Activated CD4-positive, alpha-beta T cell treated with anti-CD3 and anti-CD28 coated beads for 48 hours (primary cell): ENCODE results near the gene ATP10A.

Source experiments
- DNase-seq: peaks from one replicate; pipeline ENCODE4 v3.0.0-alpha.2; 2020

Gene ATP10A

DNA sequence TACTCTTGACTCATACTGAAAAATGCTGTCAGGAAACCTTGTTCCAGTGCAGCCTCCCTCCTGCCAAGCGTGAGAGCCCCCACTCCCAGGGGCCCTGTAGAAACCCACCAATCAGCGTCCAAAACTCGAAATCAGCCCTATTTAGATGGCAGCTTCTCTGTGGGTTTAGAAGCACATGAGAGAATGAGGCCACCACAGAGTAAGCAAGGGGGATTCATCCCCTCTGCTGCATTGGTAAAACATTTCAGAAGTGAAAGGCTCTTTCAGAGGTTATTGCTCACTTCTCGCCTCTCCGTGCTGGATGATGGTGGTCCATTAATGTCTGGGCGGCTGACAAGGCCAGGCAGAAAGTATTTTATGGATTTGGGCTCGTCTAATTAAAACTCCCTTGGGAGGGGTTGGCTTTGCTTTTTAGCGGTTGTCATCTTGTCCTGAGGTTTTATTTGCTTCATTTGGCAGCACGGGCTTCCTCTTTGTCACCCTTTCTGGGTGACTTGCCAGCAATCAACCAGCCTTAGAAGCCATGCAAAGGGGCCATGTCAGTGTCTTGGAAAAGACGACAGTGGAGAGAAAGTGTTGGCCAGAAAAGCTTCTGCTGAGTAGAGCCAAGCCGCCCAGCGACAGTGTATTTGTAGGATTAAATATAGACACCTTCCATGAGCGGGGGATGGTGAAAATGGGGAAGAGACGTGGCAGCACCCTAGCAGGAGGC, 145.5 kb downstream of the ATP10A start:
- DNase-seq, result no peak

DNA sequence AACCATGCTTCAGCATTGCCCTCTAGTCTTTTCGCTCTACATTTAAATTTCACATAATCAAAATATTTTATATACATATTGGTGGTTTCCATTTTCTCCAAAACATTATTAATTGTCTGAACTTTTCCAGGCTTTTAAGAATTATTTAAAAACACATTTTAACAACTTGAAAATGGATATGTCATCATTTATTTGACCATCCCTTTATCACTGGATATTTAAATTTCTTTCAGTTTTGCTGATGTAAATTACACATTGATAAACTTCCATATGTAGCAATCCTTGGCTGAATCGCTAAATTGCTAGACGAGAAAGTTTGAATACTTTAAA, 146.0 kb downstream of the ATP10A start:
- no peak for DNase-seq

DNA sequence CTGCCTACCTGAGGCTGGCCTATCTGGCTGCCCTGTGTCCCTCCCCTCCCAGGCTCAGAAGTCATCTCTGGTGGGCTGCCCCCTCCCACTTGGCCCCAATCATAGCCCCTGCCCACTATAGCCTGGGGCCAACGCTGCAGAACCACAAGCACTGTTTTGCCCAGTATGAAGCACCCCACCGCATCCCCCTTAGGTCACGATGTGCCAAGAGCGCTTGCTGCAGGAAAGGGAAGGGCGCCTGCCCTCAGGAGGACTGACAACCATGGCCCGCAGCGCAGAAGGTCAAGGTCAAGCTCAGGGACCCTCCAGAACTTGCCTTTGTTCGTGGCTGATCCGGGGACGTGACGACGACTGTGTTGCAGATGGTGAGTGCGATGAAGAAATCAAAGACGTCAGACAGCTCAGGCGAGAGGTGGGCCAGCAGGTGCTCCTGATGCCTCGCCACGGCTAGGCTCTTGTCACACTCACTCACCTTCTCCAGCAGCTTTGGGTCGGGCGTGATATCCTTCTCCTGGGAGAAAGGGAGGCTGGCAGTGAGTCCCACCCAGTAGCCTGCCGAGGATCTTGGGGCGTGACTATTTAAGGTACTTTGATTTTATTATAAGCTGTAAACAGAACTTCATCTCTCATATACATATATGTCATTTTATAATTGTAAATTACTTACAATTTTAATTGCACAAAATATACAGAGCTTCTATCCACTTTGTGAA, 146.6 kb downstream of the ATP10A start:
- DNase-seq, result no peak

DNA sequence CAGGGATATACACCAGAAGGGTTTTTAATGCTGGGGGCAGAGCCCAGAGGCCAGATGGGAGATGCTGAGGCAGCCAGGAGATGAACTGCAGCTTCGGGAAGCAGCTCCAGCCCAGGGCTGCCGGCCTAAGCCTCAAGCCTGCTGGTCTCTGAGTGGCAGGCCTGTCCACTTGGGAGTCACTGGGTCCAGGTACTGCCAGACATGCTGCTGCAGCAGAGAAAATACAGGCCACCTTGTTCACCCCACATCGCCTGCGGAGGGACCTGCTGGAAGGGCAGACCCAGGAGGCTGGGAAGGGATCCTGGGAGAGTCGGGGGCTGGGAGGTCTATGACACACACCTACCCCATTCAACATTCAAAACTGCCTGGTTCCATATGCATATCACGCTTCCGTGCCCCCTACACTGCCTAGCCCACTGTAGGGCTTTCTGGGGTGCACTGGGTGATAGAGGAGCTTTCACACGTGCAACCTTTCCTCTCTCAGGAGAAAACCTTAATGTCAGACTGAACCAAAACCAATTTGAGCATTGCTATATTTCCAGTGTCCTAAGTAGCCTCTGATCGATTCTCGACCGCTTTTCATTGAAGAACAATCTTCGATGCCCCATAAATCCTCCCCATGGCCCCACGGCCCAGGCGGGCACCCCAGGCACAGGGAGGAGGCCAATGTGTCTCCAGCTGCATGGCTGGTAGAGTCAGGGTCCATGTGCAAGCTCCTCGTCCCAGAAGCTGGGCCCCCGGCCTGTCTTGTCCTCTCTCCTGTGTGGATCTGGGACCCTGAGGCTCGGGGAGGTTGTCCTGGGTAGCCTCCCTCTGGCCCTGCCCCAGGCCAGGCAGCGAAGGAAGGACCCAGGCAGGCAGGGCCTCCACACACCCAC, 147.4 kb downstream of the ATP10A start:
- DNase-seq, result no peak

DNA sequence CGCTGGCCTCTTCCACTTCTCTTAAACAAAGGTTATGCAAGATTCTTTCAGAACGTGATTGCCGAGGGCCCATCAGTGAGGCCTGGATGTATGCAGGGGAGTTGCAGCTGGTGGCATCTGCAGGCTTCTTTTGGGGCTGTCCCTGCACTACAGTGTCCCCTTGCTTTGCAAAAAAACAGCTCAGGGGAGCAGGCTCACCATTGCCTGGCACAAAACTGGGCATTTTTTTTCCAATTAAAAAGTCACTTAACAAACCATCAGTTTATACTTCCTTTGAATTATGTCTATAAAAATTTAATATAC, 148.6 kb downstream of the ATP10A start:
- DNase-seq, result no peak

DNA sequence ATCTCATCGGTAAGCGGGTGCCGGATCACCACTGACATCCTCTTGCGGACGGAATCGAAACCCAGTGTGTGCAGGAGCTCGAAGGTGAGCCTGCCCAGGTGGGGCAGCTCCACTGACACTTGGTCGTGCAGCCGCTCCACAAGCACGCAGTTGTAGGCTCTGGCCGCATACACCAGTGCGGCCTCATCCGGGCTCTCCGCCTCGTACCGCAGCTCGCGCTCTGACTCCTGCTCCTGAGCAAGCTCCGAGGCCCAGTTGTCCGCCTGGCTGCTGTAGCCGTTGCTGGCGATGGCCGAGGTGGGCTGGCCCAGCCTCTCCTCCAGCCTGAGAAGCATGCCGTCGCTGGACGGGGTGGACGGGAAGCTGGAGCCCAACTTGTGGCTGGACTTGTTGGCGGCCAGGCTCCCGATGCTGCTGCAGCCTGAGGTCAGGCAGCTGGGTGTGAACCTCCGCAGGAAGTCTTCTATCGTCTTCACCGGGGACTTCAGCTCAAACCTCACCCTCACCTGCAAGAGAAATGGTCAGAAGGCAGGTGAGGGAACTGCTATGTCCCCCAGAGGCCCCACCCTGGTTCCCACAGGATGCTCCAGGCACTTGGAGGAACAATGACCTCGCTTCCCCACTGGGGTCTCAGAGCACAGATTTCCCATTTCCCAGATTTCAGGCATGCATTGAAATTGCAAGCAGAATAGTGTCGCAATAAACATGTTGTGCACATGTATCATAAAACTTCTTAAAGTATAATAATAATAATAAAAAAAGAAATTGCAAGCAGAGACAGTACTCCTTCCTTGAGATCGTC, 149.2 kb downstream of the ATP10A start:
- DNase-seq, result no peak

DNA sequence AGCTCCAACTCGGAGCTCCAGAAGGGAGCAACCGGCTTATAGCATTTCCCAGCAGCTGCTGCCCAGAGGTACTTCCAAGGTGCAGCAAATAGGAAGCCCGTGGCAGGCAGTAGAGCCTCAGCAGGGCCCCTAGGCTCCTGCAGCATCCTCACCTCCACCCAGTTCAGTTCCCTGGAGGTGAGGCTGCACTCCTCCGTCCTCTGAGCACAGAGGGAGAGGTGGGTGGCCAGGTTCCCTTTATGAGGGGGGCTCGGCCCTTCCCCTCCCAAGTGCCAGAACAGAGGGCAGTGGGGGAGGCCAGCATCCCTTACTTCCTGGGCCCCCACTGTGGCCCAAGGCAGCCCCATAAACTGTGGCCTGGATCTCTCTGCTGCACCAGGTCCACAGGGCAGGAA, 150.2 kb downstream of the ATP10A start:
- DNase-seq, result no peak

DNA sequence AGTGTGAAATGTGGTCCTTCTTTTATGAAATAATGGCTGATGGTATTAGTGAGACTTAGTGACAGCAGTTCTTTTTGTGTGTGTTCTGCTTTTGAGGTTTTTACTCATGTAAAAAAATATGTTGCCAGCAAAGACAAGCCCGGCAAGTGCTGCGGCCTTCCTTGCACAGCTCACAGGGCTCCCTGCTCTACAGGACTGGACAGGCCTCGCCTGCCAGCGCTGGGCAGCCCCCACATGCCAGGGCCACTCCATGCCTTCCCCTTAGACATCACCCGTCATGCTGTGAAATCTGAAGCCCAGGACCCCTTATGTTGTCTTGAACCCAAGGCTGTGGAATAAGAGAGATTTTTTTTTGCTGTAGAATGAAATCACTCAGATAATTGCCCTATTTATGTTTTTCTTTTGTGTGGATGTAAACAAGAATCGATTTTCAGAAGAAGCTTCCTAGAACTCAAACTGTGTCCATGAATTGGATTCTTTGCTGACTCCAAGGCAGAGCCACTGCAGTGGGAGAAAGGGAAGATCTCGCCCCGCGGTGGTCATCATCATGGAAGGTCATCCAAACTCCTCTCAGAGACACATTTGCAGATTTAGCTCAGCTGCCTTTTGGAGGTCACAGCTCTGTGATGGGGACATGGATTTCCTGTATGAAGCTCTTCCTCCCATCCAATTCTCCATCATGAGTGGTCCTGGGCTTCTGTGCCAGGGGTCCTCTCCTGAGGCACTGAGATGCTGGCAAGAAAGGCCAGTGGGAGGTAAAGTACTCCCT, 150.8 kb downstream of the ATP10A start:
- DNase-seq, result no peak

DNA sequence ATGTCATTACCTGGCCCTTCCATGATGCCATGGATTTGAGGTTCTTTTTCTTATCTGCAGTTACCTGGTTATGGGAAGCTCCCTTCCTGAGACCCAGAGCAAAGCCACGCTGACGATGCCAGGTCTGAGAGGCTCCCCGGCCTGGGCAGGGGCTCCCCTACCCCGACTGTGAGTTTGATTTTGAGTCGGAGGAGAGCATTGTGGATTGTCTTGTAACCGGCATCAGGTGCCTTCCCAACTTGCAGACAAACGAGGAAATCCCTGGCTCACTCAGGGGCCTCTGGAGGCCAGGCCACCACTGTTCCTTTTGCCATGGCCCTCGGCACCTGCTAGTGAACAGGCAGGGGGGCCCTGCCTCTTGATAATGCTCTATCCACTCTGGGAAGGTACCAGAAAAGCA, 151.4 kb downstream of the ATP10A start:
- DNase-seq, result no peak

DNA sequence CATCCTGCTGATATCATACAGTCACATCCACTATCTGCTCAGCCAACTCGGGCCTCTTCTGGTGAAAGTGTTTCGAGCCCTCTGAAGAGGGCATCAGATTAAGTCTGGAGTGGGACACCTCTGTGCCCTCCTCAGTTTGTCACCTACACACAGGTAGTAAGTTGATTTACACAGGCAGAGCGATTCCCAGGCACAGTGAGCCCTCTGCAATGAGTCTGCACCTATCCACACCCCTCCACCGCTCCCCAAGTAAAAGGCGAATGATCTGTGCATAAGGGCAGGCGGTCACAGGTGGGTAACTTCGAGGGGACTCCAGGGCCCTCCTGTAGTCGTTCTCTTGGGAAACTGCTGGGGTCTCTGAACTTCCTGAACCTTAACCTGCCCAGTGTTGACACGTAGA, 152.0 kb downstream of the ATP10A start:
- DNase-seq, result no peak

DNA sequence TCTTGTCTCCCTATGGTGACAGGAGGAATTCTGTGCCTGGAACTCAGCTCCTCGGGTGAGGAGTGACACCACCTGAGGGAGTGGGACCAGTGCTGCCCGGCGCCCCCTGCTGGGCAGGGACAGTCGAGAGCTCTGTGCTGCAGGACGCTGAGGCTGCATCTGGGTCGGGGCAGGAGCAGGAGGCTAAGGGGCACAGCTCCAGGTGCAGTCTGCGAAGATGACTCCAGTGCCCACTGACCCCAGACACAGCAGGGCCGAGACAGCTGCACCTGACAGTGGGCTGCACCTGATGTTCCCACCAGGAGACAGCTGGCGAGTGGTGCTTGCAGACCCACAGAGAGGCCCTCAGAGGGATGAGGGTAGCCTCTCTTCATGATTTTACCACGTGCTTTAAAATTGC, 152.9 kb downstream of the ATP10A start:
- peak; percentile 71 for DNase-seq

DNA sequence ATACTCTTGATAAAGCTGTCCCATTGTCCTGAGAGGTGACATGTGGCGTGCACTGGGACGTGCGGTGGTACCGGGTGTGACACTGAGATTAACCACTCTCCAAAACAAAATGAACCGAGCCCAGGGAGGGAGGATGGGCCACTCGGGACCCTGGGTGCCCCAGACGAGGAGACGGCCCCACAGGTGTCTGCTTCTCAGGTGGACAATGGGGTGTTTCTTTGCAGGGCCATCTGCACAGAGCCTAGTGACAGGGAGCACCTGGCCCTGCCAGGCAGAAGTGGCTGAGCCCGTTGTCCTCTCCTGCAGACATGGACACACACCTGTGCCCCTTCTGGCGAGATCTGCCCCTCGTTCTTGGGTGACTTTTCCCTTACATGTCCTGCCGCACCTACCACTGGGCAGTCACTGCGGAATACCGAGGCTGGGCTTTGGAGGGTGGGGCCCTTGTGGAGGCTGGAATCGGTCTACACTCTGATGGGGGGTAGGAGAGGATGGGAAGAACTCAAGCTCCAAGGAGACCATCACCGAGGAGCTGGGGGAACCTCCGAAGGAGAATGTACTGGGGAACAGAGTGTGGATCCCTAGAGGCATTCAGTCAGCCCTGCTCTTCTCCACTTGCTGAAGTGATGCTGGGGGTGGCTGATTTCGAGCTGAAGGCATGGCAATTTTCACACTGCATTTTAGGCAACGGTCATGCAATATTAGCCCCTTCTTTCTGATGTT, 153.5 kb downstream of the ATP10A start:
- DNase-seq, result no peak

DNA sequence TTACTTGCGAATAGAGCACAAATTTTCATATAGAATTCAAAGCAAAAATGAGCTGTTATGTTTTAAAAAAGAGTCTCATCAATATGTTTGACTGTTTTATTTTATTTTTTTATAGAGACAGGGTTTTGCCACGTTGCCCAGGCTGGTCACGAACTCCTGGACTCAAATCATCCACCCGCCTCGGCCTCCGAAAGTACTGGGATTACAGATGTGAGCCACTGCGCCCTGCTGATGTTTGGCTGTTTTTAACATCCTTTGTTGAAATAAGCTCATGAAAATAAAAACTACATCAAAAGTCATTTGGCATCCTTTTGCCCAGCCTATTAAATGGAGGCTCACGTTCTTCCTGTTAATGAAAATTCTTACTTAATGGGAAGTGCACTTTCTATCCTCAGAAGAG, 154.7 kb downstream of the ATP10A start:
- no peak for DNase-seq

DNA sequence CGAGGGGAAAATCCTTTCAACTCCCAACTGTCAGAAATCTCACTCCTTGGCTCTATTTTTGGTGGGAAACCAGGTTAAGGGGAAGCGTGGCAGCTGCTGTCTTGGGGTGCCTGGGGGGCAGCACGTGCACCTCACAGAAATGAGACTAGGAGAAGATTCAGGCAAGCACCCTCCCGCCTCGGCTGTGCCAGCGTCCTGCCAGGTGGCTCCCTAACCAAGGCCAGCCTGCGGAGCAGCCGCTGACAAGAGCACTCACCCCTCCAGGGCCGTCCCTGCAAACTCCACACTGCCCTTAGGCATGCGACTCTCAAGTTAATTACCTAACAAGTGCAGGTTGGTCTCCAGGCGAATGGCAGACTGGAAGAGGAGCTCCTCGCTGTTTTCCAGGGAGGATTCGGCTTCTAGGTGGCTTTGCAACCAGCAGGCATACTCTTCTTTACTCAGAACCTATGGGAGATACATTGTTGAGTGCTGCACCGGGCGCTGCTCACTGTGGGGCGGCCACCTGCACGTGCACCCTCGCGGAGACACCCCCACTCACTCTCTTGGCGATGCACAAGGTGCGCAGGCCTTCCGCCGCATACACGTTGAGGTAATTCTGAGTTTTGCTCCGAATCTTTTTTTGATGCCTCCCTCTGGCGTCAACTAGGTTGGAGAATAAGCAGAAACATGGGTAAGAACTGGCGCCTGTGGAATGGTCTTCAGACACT, 155.3 kb downstream of the ATP10A start:
- no peak for DNase-seq

DNA sequence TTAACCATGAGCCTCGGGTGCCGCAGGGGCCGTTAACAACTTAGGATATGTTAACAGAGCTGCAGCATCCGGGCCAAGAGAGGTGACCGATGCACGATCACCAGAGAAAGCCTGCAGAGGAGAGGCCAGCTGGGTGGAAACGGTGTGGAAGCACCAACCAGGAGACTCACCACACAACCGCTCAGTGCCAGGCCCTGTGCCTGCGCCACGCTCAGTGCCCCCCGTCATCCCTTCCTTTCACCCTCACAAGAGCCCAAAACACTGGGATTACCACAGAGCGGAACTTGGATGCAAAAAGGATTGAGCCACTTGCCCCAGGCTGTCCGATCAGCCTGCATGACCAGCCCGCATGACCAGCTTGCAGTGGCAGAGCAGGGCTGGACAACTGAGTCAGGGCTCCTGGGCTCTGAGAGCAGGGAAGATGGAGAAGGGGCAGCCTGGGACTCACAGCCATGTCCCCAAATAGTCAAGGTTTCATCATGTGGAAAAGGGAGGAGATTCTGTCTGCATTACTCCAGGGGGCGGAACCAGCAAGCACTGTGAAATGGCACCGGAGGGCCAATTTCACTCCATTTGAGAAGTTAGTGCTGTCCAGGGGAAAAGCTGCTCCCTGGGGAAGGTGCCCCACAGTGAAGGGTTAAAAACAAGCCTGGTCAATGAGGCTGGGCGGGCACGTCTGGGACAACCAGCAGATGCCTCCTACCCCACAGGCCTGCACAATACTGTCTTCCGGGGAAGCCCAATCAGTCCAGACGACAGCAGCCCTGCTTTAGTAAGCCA, 156.8 kb downstream of the ATP10A start:
- no peak for DNase-seq

DNA sequence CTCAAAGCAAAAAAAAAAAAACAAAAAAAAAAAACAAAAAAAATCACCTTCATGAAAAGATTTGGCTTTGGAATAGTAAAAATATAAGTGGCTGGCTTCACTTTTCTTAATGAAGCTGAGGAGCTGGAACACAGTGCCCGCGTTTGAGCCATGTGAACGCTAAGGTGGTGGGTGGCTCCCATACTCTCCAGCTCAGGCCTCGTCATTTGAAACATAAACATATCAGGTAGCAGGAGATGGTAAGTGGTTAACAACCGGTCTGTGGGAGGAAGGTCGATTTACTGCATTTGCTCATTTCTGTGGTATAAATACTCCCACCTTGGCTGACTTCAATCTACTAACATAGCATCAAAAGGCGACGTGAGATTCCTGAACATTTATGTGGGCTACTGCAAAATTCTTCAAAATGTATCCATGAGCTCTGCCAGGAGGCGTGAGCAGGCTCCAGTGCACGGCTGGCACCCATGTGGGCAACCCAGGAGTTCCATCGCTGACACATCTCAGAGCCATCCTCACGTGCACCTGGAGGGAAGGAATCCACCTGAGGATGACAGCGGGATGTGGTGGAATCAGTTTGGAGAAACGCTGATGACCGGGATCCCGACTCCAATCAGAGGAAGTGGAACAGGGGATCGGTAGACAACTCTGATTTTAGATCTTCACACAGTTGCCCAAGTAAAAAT, 157.6 kb downstream of the ATP10A start:
- DNase-seq, result no peak

DNA sequence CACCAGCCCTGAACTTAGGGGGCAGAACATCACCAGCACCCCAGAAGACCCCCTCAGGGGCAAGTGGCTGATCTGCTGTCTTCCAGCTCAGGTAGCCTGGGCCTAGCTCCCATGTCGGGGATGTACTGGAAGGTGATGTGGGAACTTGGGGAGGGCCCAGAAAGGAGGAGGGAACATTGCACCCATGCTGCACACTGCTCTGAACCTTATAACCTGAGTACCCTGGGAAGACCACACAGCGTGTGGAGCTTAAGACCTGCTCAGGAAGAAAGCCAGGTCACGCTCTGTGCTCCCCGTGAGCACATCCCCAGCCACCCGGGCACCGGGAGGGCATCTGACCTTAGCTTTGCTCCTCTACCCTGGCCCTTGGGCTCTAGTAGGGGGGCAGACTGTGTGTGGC, 159.4 kb downstream of the ATP10A start:
- DNase-seq, result no peak

DNA sequence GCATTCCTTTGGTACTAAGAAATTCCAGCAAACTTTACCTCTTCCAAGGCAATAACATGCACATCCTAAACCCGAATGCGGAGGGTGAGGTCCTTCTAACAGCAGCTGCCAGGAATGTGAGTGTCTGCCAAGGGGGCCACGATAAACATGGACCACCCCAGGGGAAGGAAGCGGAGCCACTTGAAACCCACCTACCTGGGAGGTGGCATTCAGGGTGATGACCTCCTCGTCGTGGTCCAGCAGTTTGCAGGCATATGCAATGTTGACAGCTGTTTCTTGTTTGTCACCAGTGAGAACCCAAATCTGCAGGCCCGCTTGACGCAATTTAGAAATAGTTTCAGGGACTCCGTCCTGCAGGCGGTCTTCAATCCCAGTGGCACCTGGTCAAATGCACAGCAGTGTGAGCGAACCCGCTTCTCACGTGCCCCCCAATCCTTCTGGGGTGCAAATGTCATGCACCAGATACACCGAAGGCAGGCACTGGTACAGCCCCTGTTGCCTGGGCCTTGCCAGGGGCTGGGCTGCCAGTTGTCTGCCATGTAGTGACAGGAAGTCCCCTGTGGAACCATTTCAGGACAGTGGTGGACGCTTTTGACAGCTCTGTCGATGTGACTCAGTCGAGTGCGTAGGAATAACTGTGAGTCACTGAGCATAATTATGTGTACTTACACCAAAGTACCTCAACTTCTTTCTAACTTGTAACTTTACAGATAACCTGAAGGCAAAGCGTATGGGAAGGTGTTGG, 161.2 kb downstream of the ATP10A start:
- no peak for DNase-seq

DNA sequence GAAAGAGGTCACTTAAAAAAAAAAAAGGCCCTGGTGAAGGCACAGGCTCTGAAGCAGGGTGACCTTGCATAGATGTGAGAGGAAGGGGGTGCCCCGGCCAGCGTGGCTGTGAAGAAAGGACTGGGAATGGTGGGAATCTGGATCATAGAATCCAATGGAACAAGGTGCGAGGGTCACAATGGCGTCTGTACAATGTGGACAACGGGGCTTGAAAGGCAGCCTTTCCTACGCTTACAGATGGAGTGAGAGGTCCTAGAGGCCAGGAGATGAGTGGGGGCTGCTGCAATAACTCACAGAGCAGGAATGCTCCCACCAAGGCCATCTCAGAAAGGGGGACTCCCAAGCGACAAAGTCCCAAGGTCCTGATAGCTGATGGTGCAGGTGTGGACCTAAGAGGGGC, 162.2 kb downstream of the ATP10A start:
- DNase-seq, result no peak
